Measurements from ENCODE around the gene IFI27L2.

IFI27L2 gene

GRCh38 chr14:94097091-94097490 is 32.3 kb downstream of the IFI27L2 start:
- TF ChIP-seq, protein P1, sequence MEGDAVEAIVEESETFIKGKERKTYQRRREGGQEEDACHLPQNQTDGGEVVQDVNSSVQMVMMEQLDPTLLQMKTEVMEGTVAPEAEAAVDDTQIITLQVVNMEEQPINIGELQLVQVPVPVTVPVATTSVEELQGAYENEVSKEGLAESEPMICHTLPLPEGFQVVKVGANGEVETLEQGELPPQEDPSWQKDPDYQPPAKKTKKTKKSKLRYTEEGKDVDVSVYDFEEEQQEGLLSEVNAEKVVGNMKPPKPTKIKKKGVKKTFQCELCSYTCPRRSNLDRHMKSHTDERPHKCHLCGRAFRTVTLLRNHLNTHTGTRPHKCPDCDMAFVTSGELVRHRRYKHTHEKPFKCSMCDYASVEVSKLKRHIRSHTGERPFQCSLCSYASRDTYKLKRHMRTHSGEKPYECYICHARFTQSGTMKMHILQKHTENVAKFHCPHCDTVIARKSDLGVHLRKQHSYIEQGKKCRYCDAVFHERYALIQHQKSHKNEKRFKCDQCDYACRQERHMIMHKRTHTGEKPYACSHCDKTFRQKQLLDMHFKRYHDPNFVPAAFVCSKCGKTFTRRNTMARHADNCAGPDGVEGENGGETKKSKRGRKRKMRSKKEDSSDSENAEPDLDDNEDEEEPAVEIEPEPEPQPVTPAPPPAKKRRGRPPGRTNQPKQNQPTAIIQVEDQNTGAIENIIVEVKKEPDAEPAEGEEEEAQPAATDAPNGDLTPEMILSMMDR (IDR thresholded peaks at IDR 0.05): no peak

- TF ChIP-seq, protein P1 (IDR thresholded peaks at IDR 0.05): no peak
Observed at GRCh38 chr14:94093418-94093817, 36.0 kb downstream of the IFI27L2 start.

DNA sequence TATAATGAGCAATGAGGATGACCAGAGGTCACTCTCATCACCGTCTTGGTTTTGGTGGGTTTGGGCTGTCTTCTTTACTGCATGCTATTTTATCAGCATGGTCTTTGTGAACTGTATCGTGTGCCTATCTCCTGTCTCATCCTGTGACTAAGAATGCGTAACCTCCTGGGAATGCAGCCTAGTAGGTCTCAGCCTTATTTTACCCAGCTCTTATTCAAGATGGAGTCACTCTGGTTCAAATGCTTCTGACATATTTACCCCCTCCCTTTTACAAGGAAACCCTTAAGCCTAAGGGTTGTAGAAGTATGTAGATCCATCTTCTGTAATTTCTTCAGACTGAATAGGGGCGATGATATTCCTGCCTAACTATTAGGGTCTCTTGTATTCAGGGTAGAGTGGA is 39.9 kb downstream of the IFI27L2 start:
- TF ChIP-seq, protein P1 (IDR thresholded peaks at IDR 0.05): no peak

DNA sequence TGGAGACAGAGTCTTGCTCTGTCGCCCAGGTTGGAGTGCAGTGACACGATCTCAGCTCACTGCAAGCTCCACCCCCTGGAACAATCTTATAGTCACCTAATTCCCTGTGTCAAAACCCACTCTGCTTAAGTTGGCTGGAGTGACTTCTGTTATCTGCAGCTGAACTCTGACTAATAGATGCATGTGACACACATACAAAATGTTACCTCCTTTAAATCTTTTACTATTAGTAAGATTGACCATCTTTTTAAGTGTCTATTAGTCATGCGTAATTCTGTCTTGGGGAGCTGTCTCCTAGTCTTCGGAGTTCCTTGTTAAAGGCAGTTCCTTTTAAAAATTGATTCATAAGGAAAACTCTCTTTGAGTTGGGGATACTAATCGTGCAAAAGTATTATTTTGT is 40.9 kb downstream of the IFI27L2 start:
- TF ChIP-seq, protein P1 (IDR thresholded peaks at IDR 0.05): no peak

- TF ChIP-seq, protein P1 (IDR thresholded peaks at IDR 0.05): no peak
Observed at GRCh38 chr14:94087891-94088290, 41.5 kb downstream of the IFI27L2 start.

DNA sequence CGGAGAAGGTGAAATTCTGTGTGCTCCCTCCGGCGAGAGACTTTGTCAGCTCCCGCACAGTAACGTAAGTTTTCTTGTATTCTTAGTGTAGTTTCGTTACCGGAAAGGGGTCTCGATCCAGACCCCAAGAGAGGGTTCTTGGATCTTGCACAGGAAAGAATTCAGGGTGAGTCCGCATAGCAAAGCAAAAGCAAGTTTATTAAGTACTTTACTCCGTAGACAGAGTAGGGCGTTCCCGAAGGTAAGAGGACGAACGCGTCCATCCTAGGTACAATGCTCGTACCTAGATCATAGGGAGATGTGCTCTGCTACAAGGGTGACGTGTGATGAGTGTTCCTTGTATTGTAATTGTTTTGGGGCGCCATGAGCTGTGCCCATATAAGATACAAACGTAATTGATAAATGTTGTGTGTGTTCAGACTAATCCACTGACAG is 48.0 kb downstream of the IFI27L2 start:
- TF ChIP-seq, protein P1 (IDR thresholded peaks at IDR 0.05): no peak

DNA sequence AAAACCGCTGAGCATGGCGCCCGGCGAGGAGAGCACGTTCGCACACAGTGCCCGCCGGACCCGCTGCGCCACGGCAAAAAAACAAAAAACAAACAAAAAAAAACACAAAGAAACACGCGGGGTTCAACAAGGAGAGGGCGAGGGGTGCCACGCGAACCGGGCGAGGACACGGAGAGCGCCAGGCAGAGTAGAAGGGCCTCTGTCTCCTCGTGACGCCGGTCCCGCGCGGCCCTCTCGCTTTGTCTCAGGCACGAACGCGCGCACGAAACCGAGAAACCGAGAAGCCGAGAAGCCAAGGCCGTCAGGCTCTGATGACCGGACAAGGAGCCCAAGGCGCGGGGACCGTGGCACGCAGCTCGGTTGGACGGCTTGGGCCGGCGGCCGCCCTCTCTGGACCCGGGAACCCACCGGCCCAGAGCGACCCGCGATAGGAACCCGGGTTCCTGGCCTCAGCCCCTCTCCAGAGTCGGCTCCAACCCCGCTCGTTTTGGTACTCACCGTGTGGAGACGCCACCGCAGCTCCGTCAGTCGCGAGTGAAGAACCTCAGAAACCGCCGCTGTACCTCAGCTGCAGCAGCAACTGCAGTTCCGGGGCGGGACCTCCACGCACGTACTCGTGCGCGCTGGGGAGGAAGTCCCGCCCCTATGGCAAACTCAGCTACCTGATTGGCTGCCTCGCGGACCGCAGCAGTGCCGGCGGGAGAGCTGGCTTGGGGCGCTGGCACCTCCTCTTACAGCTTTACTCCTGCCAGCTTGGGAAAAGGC is 48.6 kb downstream of the IFI27L2 start, which contains the start of the genes DDX24 and IFI27L1:
TSS of gene DDX24 (minus strand) at position 582 of the 765 bp plus-strand sequence. CDS start 1,460 bp downstream, outside the sequence.
TSS of gene IFI27L1 (plus strand) at position 690 of the 765 bp plus-strand sequence. CDS start 15,628 bp downstream, outside the sequence.
- TF ChIP-seq, protein P1 (IDR thresholded peaks at IDR 0.05): no peak

All from LNCAP (cell line).